ENCODE results near the gene SBNO2.
"Not testable (repeated sequence)": the region's sequence is repeated elsewhere in the genome, so short reads cannot be mapped to it uniquely, and the experiment has no call there.

DNA sequence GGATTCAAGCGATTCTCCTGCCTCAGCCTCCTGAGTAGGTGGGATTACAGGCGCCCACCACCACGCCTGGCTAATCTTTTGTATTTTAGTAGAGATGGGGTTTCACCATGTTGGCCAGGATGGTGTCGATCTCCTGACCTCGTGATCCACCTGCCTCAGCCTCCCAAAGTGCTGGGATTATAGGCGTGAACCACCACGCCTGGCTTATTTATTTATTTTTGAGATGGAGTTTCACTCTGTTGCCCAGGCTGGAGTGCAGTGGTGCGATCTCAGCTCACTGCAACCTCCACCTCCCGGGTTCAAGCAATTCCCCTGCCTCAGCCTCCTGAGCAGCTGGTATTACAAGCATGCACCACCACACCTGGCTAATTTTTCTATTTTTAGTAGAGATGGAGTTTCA is 59.3 kb downstream of the SBNO2 start:
- not testable (repeated sequence) for TF ChIP-seq ZNF274 (IDR thresholded peaks at IDR 0.05; ENCODE audit: low read depth, low read length); SUZ12 (IDR thresholded peaks at IDR 0.05; ENCODE audit: extremely low read depth, insufficient read depth, insufficient read length)

All from NT2/D1 (cell line).